ENCODE data around the gene PLEKHH2. TPM values are rescaled to one million over a fixed set of nuclear protein-coding genes. Genes with fewer than 3 reads are reported as not detected.
"Not testable (repeated sequence)": the region's sequence is repeated elsewhere in the genome, so short reads cannot be mapped to it uniquely, and the experiment has no call there.

Gene PLEKHH2
- total RNA-seq, 1 donor from 2014 or later, result 1.5 TPM

GRCh38 chr2:43642363-43642762, 5.3 kb downstream of the PLEKHH2 start:
- no peak for DNase-seq

GRCh38 chr2:43643680-43644079, 6.6 kb downstream of the PLEKHH2 start:
- no peak for DNase-seq

- DNase-seq, result no peak
These were observed 12.1 kb downstream of the PLEKHH2 start for GRCh38 chr2:43648994-43649701.

- DNase-seq, result no peak
These were observed 16.4 kb downstream of the PLEKHH2 start for GRCh38 chr2:43653506-43653905.

GRCh38 chr2:43657241-43657640, 20.2 kb downstream of the PLEKHH2 start:
- no peak for DNase-seq

GRCh38 chr2:43675646-43676321, 38.7 kb downstream of the PLEKHH2 start:
- no peak for DNase-seq

GRCh38 chr2:43676322-43677050, 39.4 kb downstream of the PLEKHH2 start, which contains the start of gene C1GALT1C1L:
C1GALT1C1L (minus strand) TSS chr2:43676429; CDS start chr2:43676322, 107 bp downstream.
- DNase-seq, result peak; percentile 45

GRCh38 chr2:43677783-43678182, 40.7 kb downstream of the PLEKHH2 start:
- DNase-seq, result not testable (repeated sequence)

GRCh38 chr2:43685357-43685756, 48.3 kb downstream of the PLEKHH2 start:
- no peak for DNase-seq

GRCh38 chr2:43689999-43690398, 52.9 kb downstream of the PLEKHH2 start:
- DNase-seq, result no peak

- no peak for DNase-seq
These were observed 55.5 kb downstream of the PLEKHH2 start for GRCh38 chr2:43692428-43692994.

GRCh38 chr2:43698140-43698539, 61.1 kb downstream of the PLEKHH2 start:
- DNase-seq, result not testable (repeated sequence)

- no peak for DNase-seq
These were observed 62.7 kb downstream of the PLEKHH2 start for GRCh38 chr2:43699761-43700160.

GRCh38 chr2:43701111-43701510, 64.1 kb downstream of the PLEKHH2 start:
- no peak for DNase-seq

GRCh38 chr2:43707255-43708015, 70.4 kb downstream of the PLEKHH2 start:
- DNase-seq, result peak; percentile 79

GRCh38 chr2:43708178-43708577, 71.1 kb downstream of the PLEKHH2 start:
- DNase-seq, result no peak

GRCh38 chr2:43708891-43709290, 71.8 kb downstream of the PLEKHH2 start:
- DNase-seq, result no peak

GRCh38 chr2:43710866-43711265, 73.8 kb downstream of the PLEKHH2 start:
- DNase-seq, result no peak

GRCh38 chr2:43714164-43714563, 77.1 kb downstream of the PLEKHH2 start:
- DNase-seq, result peak; percentile 71

- no peak for DNase-seq
These were observed 78.4 kb downstream of the PLEKHH2 start for GRCh38 chr2:43715300-43716098.

- DNase-seq, result no peak
These were observed 80.3 kb downstream of the PLEKHH2 start for GRCh38 chr2:43717322-43717721.

Data from dermis blood vessel endothelial cell (primary cell).